ENCODE results near the gene ZNF646. TPM values are rescaled to one million over a fixed set of nuclear protein-coding genes. Genes with fewer than 3 reads are reported as not detected.

The ZNF646 gene
- total and polyA plus RNA-seq, 5 donors from 2014 or later = 2.2 to 23.4 (median 4.6) TPM

DNA sequence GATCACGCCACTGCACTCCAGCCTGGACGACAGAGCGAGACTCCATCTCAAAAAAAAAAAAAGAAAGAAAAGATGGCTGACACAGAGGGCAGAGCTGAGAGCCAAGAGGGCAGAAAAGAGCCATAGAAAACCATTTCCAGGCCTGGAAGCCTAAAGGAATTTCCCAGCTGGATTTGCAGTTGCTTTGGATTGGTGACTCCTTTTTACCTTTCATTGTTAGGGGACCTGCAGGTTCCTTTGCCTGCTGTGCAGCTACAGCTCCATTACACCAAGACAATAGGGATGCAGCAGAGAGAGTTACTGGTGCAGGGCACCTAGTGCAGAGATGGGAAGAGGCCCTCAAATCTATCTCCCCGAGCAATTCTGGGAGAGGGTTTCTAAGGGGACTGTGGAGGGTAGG is 18.6 kb upstream of the ZNF646 start:
- no peak for ATAC-seq (ENCODE audit: low read depth in 2 of 2)
- Mint-ChIP-seq H3K9me3 (no peaks in the 10 kb centered on the region), H3K4me3 (no peak overlapping the region), H3K4me1 (peaks cover 0 to 2% (median 0%) of the 10 kb centered on the region in 4 donors), H3K27ac (no peak overlapping the region), H3K27me3 (no peaks in the 10 kb centered on the region), H3K36me3 (peaks cover 8% of the 10 kb centered on the region)
- Histone ChIP-seq H3K27me3 (ENCODE audit: control insufficient read depth, insufficient read depth, low read length) (no peaks in the 10 kb centered on the region), H3K9me3 (ENCODE audit: control insufficient read depth in 2 of 2, low read length in 2 of 2) (no peaks in the 10 kb centered on the region), H3K36me3 (ENCODE audit: control insufficient read depth, insufficient read depth, low read length) (no peaks in the 10 kb centered on the region), H3K27ac (ENCODE audit: insufficient read depth, low read length, poor library complexity, severe bottlenecking) (no peak overlapping the region), H3K4me3 (ENCODE audit: low read depth, low read length) (no peak overlapping the region), H3K4me1 (ENCODE audit: control insufficient read depth, insufficient read depth, low read length, poor library complexity, severe bottlenecking) (no peaks in the 10 kb centered on the region)
- no peak for DNase-seq

DNA sequence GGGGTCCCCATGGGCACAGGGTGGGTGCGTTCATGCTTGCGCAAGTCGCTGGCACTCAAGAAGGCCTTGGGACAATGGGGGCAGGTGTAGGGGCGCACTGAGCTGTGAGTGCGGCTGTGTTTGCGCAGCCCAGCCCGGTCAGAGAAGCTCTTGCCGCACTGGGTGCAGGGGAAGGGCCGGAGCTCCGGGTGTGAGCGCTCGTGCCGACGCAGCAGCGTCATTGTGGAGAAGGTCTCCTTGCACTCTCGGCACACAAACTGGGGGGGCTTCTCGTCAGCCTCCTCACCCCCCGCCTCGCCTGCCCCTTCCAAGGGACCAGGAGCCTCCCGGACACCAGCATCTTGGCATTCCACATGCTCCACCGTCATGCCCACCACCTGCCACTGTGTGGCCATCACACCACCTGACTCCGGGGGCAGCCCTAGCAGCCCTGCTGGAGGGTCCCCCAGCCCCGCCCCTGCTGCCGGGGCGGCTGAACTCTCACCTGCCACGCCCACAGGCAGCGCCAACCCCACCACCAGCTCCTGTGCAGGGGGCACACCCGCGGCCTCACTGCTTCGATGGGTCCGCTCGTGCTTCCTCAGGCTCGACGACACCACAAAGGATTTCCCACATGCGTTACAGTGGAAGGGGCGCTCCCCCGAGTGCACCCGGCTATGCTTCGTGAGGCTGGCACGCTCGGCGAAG is 13.0 kb upstream of the ZNF646 start:
- H3K27ac ChIP-seq (ENCODE audit: insufficient read depth, low read length, poor library complexity, severe bottlenecking) = no peak overlapping the region
- no peaks in the 10 kb centered on the region for H3K27me3 ChIP-seq (ENCODE audit: control insufficient read depth, insufficient read depth, low read length)
- H3K9me3 Mint-ChIP-seq = no peaks in the 10 kb centered on the region
- H3K36me3 ChIP-seq (ENCODE audit: control insufficient read depth, insufficient read depth, low read length) = no peaks in the 10 kb centered on the region
- no peak overlapping the region for H3K4me3 Mint-ChIP-seq
- no peaks in the 10 kb centered on the region for H3K9me3 ChIP-seq (ENCODE audit: control insufficient read depth in 2 of 2, low read length in 2 of 2)
- no peak for DNase-seq
- no peaks in the 10 kb centered on the region for H3K27me3 Mint-ChIP-seq
- peaks cover 0 to 31% (median 20%) of the 10 kb centered on the region in 4 donors for H3K4me1 Mint-ChIP-seq
- H3K27ac Mint-ChIP-seq = no peak overlapping the region
- ATAC-seq (ENCODE audit: low read depth in 2 of 2) = no peak
- H3K4me1 ChIP-seq (ENCODE audit: control insufficient read depth, insufficient read depth, low read length, poor library complexity, severe bottlenecking) = peaks cover 22% of the 10 kb centered on the region
- no peak overlapping the region for H3K4me3 ChIP-seq (ENCODE audit: low read depth, low read length)
- H3K36me3 Mint-ChIP-seq = peaks cover 11% of the 10 kb centered on the region

DNA sequence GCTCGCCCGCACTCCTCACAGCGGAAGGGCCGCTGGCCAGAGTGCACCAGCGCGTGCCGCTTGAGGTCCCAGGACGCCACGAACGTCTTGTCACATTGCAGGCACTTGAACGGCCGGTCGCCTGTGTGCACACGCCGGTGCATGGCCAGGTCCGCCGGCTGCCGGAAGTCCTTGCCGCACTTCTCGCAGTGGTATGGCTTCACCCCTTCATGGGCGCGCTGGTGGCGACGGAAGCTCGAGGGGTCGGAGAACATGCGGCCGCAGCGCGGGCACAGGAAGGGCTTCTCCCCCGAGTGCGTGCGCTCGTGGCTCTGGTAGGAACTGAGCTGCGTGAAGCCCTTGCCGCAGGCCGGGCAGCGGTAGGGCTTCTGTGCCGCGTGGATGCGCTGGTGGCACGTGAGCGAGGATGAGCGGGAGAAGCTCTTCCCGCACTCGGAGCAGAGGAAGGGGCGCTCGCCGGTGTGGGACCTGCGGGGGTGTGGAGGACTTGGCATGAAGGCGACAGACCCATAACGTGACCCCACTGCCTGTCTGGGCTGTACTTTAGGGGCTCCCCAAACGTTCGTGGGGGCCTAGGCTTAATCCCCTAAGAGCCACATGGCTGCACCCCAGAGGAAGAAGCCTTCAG is 12.3 kb upstream of the ZNF646 start:
- Mint-ChIP-seq H3K4me3 (no peak overlapping the region), H3K36me3 (peaks cover 11% of the 10 kb centered on the region), H3K4me1 (peaks cover 0 to 35% (median 23%) of the 10 kb centered on the region in 4 donors)

DNA sequence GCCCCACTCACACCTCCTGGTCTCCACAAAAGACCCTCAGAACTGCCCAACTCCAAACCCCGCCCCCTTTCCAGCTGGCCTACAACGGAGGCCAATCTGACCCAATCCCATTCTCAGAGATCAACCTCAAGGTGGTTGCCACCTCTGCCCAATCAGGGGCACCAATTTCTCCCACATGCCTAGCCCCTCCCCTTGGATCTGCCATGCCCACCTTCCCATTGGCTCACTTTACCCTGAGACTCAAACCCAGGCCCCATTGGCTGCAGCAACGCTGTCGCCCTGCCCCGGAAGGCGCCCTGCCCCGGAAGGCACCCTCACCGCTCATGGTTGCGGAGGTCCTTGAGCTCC is 10.8 kb upstream of the ZNF646 start:
- peaks cover 0 to 37% (median 25%) of the 10 kb centered on the region in 4 donors for H3K4me1 Mint-ChIP-seq
- H3K4me3 Mint-ChIP-seq = peak overlapping the region in 1 of 4 donors; percentile 23
- peaks cover 11% of the 10 kb centered on the region for H3K36me3 Mint-ChIP-seq

More for the DNA sequence above, 12.3 kb upstream of the ZNF646 start:
- Mint-ChIP-seq H3K27me3 (no peaks in the 10 kb centered on the region), H3K9me3 (no peaks in the 10 kb centered on the region), H3K27ac (no peak overlapping the region)
- Histone ChIP-seq H3K36me3 (ENCODE audit: control insufficient read depth, insufficient read depth, low read length) (no peaks in the 10 kb centered on the region), H3K9me3 (ENCODE audit: control insufficient read depth in 2 of 2, low read length in 2 of 2) (no peaks in the 10 kb centered on the region), H3K4me3 (ENCODE audit: low read depth, low read length) (no peak overlapping the region), H3K27ac (ENCODE audit: insufficient read depth, low read length, poor library complexity, severe bottlenecking) (no peak overlapping the region), H3K4me1 (ENCODE audit: control insufficient read depth, insufficient read depth, low read length, poor library complexity, severe bottlenecking) (peaks cover 22% of the 10 kb centered on the region), H3K27me3 (ENCODE audit: control insufficient read depth, insufficient read depth, low read length) (no peaks in the 10 kb centered on the region)
- no peak for DNase-seq
- no peak for ATAC-seq (ENCODE audit: low read depth in 2 of 2)

DNA sequence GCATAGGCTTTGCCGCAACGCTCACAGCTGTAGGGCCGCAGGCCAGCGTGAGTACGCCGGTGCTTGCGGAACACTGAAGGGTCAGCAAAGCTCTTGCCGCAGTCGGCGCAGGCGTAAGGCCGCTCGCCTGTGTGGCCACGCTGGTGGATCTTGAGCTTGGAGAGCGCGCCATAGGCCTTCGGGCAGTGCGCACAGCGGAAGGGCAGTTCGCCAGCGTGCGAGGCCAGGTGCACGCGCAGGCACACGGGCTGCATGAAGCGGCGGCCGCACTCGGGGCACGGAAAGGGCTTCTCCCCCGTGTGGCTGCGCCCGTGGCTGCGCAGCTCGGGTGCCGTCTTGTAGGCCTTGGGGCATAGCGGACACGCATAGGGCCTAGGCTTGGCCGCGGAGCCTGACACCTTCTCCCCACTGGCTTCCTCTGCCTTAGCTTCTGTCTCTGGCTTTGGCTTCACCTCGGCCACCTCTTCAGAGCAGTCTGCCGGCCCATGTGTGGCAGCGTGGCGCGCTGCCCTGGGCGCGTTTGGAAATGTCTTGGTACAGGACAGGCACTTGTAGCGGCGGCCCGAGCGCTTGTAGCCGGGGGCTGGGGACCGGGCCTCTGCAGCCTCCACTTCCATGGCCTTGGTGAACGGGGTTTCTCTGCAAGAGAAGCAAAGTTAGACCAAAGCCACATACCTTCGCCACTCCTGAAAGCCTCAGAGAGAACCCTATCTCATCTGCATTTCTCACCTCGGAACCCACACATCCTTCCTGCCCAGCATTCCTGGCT is 10.2 kb upstream of the ZNF646 start:
- Histone ChIP-seq H3K27me3 (ENCODE audit: control insufficient read depth, insufficient read depth, low read length) (no peaks in the 10 kb centered on the region), H3K9me3 (ENCODE audit: control insufficient read depth in 2 of 2, low read length in 2 of 2) (no peaks in the 10 kb centered on the region), H3K4me1 (ENCODE audit: control insufficient read depth, insufficient read depth, low read length, poor library complexity, severe bottlenecking) (peaks cover 22% of the 10 kb centered on the region), H3K27ac (ENCODE audit: insufficient read depth, low read length, poor library complexity, severe bottlenecking) (no peak overlapping the region), H3K4me3 (ENCODE audit: low read depth, low read length) (no peak overlapping the region), H3K36me3 (ENCODE audit: control insufficient read depth, insufficient read depth, low read length) (no peaks in the 10 kb centered on the region)
- H3K4me1 Mint-ChIP-seq = peaks cover 0 to 42% (median 27%) of the 10 kb centered on the region in 4 donors
- peak overlapping the region in 3 of 4 donors; percentile 32 to 60 (median 52) for H3K4me3 Mint-ChIP-seq
- peaks cover 11% of the 10 kb centered on the region for H3K36me3 Mint-ChIP-seq
- DNase-seq (peak in 1 of 3 donors; percentile 22), ATAC-seq (ENCODE audit: low read depth in 2 of 2) (peak in 1 of 2 donors; percentile 12)
- H3K27ac Mint-ChIP-seq = peak overlapping the region in 2 of 3 donors; percentile 65 to 81
- no peaks in the 10 kb centered on the region for H3K9me3 Mint-ChIP-seq
- no peaks in the 10 kb centered on the region for H3K27me3 Mint-ChIP-seq

More for the DNA sequence above, 10.8 kb upstream of the ZNF646 start:
- H3K27me3 Mint-ChIP-seq = no peaks in the 10 kb centered on the region
- H3K9me3 ChIP-seq (ENCODE audit: control insufficient read depth in 2 of 2, low read length in 2 of 2) = no peaks in the 10 kb centered on the region
- no peak overlapping the region for H3K27ac ChIP-seq (ENCODE audit: insufficient read depth, low read length, poor library complexity, severe bottlenecking)
- H3K4me1 ChIP-seq (ENCODE audit: control insufficient read depth, insufficient read depth, low read length, poor library complexity, severe bottlenecking) = peaks cover 22% of the 10 kb centered on the region
- ATAC-seq (ENCODE audit: low read depth in 2 of 2) (no peak), DNase-seq (no peak)
- H3K9me3 Mint-ChIP-seq = no peaks in the 10 kb centered on the region
- peak overlapping the region in 1 of 3 donors; percentile 81 for H3K27ac Mint-ChIP-seq
- no peaks in the 10 kb centered on the region for H3K27me3 ChIP-seq (ENCODE audit: control insufficient read depth, insufficient read depth, low read length)
- H3K36me3 ChIP-seq (ENCODE audit: control insufficient read depth, insufficient read depth, low read length) = no peaks in the 10 kb centered on the region
- H3K4me3 ChIP-seq (ENCODE audit: low read depth, low read length) = no peak overlapping the region

DNA sequence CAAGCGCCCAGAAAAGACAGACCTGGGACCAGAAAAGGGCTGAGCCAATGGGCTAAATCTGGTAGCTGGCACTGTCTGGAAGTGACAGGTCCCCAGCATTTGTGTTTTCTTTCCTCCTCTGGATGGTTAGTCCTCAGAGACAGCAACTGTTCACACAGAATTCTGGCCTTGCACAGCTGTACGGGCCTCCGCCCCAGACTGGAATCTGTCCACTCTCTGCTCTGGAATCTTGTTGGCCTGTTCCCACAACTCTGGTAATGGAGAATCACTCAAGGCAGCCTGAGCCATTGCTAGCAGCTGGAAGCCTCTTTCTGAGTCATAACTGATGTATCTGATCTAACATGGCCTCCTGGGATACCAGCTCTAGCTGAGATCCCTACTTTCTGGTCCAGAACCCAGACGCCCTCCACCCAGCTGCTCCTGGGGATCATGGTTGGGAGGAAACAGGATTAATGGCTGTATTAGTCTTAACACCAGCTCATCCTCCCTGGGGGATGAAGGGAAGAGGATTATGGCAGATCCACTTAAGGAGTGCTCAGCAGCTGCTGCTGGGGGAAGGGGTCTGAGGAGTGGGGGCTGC is 9.2 kb upstream of the ZNF646 start:
- Mint-ChIP-seq H3K27ac (peak overlapping the region; percentile 20 to 81 (median 65)), H3K36me3 (peaks cover 11% of the 10 kb centered on the region), H3K9me3 (no peaks in the 10 kb centered on the region), H3K27me3 (no peaks in the 10 kb centered on the region), H3K4me3 (peak overlapping the region in 3 of 4 donors; percentile 12 to 60 (median 52)), H3K4me1 (peaks cover 0 to 44% (median 31%) of the 10 kb centered on the region in 4 donors)
- peaks cover 22% of the 10 kb centered on the region for H3K4me1 ChIP-seq (ENCODE audit: control insufficient read depth, insufficient read depth, low read length, poor library complexity, severe bottlenecking)
- H3K9me3 ChIP-seq (ENCODE audit: control insufficient read depth in 2 of 2, low read length in 2 of 2) = no peaks in the 10 kb centered on the region
- H3K36me3 ChIP-seq (ENCODE audit: control insufficient read depth, insufficient read depth, low read length) = no peaks in the 10 kb centered on the region
- H3K27me3 ChIP-seq (ENCODE audit: control insufficient read depth, insufficient read depth, low read length) = no peaks in the 10 kb centered on the region
- DNase-seq = no peak
- no peak overlapping the region for H3K27ac ChIP-seq (ENCODE audit: insufficient read depth, low read length, poor library complexity, severe bottlenecking)
- ATAC-seq (ENCODE audit: low read depth in 2 of 2) = no peak
- H3K4me3 ChIP-seq (ENCODE audit: low read depth, low read length) = no peak overlapping the region

DNA sequence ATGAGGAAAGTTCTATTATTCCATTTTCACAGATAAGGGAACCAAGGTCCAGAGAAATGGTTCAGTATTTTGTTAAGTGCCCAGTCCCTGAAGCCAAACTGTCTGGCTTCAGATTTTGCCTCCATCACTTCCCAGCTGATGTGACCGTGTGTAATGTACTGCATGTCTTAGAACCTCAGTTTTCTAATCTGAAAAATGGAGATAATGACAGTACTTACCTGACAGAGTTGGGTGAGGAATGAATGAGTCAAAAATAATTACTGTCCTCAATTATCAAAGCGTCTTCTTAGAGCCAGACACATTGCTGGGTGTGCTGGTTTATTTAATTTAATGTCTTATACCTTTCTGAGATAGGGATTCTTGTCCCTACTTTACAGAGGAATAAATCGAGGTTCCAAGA is 6.9 kb upstream of the ZNF646 start:
- H3K4me1 Mint-ChIP-seq = peaks cover 0 to 56% (median 40%) of the 10 kb centered on the region in 4 donors
- Histone ChIP-seq H3K27ac (ENCODE audit: insufficient read depth, low read length, poor library complexity, severe bottlenecking) (no peak overlapping the region), H3K4me1 (ENCODE audit: control insufficient read depth, insufficient read depth, low read length, poor library complexity, severe bottlenecking) (peaks cover 31% of the 10 kb centered on the region), H3K9me3 (ENCODE audit: control insufficient read depth in 2 of 2, low read length in 2 of 2) (no peaks in the 10 kb centered on the region), H3K4me3 (ENCODE audit: low read depth, low read length) (no peak overlapping the region), H3K36me3 (ENCODE audit: control insufficient read depth, insufficient read depth, low read length) (no peaks in the 10 kb centered on the region), H3K27me3 (ENCODE audit: control insufficient read depth, insufficient read depth, low read length) (no peaks in the 10 kb centered on the region)
- H3K27ac Mint-ChIP-seq = no peak overlapping the region
- no peaks in the 10 kb centered on the region for H3K27me3 Mint-ChIP-seq
- no peaks in the 10 kb centered on the region for H3K9me3 Mint-ChIP-seq
- H3K36me3 Mint-ChIP-seq = peaks cover 8% of the 10 kb centered on the region
- H3K4me3 Mint-ChIP-seq = peak overlapping the region in 1 of 4 donors; percentile 25
- ATAC-seq (ENCODE audit: low read depth in 2 of 2) (no peak), DNase-seq (no peak)

Measured in CD4-positive, CD25-positive, alpha-beta regulatory T cell (primary cell).